ENCODE measurements around the gene MARCHF5. TPM values are rescaled to one million over a fixed set of nuclear protein-coding genes. Genes with fewer than 3 reads are reported as not detected.

The MARCHF5 gene
- total and polyA plus RNA-seq, 11 donors, result 11.8 to 55.7 (median 29.4) TPM

Other genes with a start within 250 kb of the MARCHF5 start
- 10 to 100 TPM in 5 of 9 donors, 1 to 10 TPM in 4; 6.2 to 17.2 (median 10.1) TPM for gene CPEB3, start 89 bp upstream of the MARCHF5 start, total RNA-seq
- gene CPEB3, start 89 bp upstream of the MARCHF5 start, polyA plus RNA-seq, result 1 to 10 TPM; 1.5 to 3.4 TPM

Measured in heart left ventricle (tissue), 11 donors.